ENCODE results near the gene CDNF.

DNA sequence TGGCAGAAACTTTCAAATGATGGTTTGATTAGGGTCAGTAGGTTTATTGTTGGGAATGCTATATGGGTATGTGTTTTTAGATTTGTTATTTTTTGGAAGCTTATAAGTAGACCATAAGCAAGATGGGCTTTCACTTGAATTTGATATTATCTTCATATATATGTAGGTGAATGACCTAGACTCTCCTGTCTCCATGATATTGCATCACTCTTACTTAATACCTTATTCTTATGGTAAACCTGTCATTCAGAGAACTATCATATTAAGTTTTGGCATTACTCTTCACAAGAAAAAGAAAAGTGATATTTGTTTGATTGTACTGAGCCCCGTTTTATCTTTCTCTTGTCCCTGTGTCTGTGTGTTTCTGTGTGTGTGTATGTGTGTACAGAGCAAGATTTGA is 17.6 kb upstream of the CDNF start:
- TF ChIP-seq, protein P1, sequence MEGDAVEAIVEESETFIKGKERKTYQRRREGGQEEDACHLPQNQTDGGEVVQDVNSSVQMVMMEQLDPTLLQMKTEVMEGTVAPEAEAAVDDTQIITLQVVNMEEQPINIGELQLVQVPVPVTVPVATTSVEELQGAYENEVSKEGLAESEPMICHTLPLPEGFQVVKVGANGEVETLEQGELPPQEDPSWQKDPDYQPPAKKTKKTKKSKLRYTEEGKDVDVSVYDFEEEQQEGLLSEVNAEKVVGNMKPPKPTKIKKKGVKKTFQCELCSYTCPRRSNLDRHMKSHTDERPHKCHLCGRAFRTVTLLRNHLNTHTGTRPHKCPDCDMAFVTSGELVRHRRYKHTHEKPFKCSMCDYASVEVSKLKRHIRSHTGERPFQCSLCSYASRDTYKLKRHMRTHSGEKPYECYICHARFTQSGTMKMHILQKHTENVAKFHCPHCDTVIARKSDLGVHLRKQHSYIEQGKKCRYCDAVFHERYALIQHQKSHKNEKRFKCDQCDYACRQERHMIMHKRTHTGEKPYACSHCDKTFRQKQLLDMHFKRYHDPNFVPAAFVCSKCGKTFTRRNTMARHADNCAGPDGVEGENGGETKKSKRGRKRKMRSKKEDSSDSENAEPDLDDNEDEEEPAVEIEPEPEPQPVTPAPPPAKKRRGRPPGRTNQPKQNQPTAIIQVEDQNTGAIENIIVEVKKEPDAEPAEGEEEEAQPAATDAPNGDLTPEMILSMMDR (IDR thresholded peaks at IDR 0.05; ENCODE audit: borderline replicate concordance, extremely low read depth, low read length, poor library complexity, severe bottlenecking): no peak
- TF ChIP-seq EZH2 (IDR thresholded peaks at IDR 0.05; ENCODE audit: borderline replicate concordance, low read depth, low read length, severe bottlenecking): no peak
